ENCODE measurements around the gene SLC10A7.

GRCh38 chr4:146436423-146437162 is 85.1 kb downstream of the SLC10A7 start:
- no peak for TF ChIP-seq CTCF (IDR thresholded peaks at IDR 0.05; ENCODE audit: low read length)
- TF ChIP-seq EZH2 (optimal IDR thresholded peaks at IDR 0.05; ENCODE audit: low read depth, low read length) = no peak
